Neural cell (in vitro differentiated cells): ENCODE data around the gene EBF3.

Experiments used
- CTCF ChIP-seq: fragments of 450-650 bp; IDR thresholded peaks from 2 replicates; pipeline ENCODE4 v1.5.1; 2014; ENCODE audit warnings: antibody characterized with exemption, mild to moderate bottlenecking, moderate library complexity; ENCODE audit not compliant: poor library complexity, severe bottlenecking
- EP300 ChIP-seq: fragments of 450-650 bp; conservative IDR thresholded peaks from 2 replicates; pipeline ENCODE4 v1.6.1; 2014; ENCODE audit warnings: antibody characterized with exemption, mild to moderate bottlenecking, moderate library complexity; ENCODE audit not compliant: poor library complexity, severe bottlenecking
- EZH2 ChIP-seq: fragments of 200-600, 300-800 bp; shearing (Covaris generic), sonication (generic); IDR thresholded peaks from 2 replicates; pipeline ENCODE4 v1.6.1; 2014; ENCODE audit warnings: antibody characterized with exemption, low read length, borderline replicate concordance, mild to moderate bottlenecking; ENCODE audit not compliant: insufficient read depth, poor library complexity, severe bottlenecking
- MXI1 ChIP-seq: fragments of 450-650 bp; conservative IDR thresholded peaks from 2 replicates; pipeline ENCODE4 v1.6.1; 2014; ENCODE audit warnings: antibody characterized with exemption, mild to moderate bottlenecking; ENCODE audit not compliant: poor library complexity, severe bottlenecking
- POLR2AphosphoS5 ChIP-seq: IDR thresholded peaks from 2 replicates; pipeline ENCODE4 v1.6.1; 2012
- RAD21 ChIP-seq: fragments of 450-650 bp; conservative IDR thresholded peaks from 2 replicates; pipeline ENCODE4 v1.6.1; 2014; ENCODE audit warnings: antibody characterized with exemption, mild to moderate bottlenecking, moderate library complexity
- REST ChIP-seq: IDR thresholded peaks from 2 replicates; pipeline ENCODE4 v1.6.1; 2012; ENCODE audit warnings: borderline replicate concordance
- SMC3 ChIP-seq: fragments of 450-650 bp; conservative IDR thresholded peaks from 2 replicates; pipeline ENCODE4 v1.6.1; 2014; ENCODE audit warnings: antibody characterized with exemption, mild to moderate bottlenecking, moderate library complexity; ENCODE audit not compliant: poor library complexity
- TAF1 ChIP-seq: IDR thresholded peaks from 2 replicates; pipeline ENCODE4 v1.6.1; 2012; ENCODE audit warnings: low read depth

- TF ChIP-seq CTCF (no peak), TAF1 (no peak), MXI1 (no peak), EP300 (no peak), POLR2AphosphoS5 (no peak), EZH2 (peak; percentile 80), SMC3 (no peak), REST (no peak), RAD21 (no peak)
Observed at GRCh38 chr10:129963641-129964501, at the start of gene EBF3.
